Activated naive CD4-positive, alpha-beta T cell (primary cell): Measurements from ENCODE around the gene NOP58.
"Not testable (repeated sequence)": the region's sequence is repeated elsewhere in the genome, so short reads cannot be mapped to it uniquely, and the experiment has no call there.

Experiments
- DNase-seq, 4 experiments: peaks; one replicate each; lab custom pipeline; 2025; lab: John Stamatoyannopoulos, UW

Gene NOP58, protein sequence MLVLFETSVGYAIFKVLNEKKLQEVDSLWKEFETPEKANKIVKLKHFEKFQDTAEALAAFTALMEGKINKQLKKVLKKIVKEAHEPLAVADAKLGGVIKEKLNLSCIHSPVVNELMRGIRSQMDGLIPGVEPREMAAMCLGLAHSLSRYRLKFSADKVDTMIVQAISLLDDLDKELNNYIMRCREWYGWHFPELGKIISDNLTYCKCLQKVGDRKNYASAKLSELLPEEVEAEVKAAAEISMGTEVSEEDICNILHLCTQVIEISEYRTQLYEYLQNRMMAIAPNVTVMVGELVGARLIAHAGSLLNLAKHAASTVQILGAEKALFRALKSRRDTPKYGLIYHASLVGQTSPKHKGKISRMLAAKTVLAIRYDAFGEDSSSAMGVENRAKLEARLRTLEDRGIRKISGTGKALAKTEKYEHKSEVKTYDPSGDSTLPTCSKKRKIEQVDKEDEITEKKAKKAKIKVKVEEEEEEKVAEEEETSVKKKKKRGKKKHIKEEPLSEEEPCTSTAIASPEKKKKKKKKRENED

GRCh38 chr2:202265467-202266277 lies at the start of gene NOP58:
Gene NOP58 (plus strand): TSS chr2:202265763. CDS start chr2:202265942, 179 bp downstream.
- DNase-seq, result peak; percentile 67 to 79 (median 77)

GRCh38 chr2:202221873-202222272 lies 43.7 kb upstream of the NOP58 start:
- no peak for DNase-seq

GRCh38 chr2:202237787-202238233 lies 27.8 kb upstream of the NOP58 start:
- peak in 1 of 4 experiments; percentile 33 for DNase-seq

- DNase-seq, result peak; percentile 65 to 88 (median 80)
These were observed 27.0 kb upstream of the NOP58 start, which contains the start of gene SUMO1 for GRCh38 chr2:202238234-202239197. Gene SUMO1 (minus strand): TSS chr2:202238597. CDS start chr2:202238451, 146 bp downstream.

DNA sequence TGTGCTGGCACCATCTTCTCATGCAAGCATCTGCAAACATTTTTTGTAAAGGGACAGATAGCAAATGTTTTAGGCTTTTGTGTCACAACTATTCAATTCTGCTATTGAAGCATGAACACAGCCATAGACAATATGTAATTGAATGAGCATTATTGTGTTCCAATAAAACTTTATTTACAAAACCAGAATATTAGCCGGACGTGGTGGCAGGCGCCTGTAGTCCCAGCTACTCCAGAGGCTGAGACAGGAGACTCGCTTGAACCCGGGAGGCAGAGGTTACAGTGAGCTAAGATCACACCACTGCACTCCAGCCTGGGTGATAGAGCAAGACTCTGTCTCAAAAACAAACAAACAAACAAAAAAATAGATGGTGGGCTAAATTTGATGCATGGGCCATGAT lies 17.9 kb upstream of the NOP58 start:
- DNase-seq, result not testable (repeated sequence)

DNA sequence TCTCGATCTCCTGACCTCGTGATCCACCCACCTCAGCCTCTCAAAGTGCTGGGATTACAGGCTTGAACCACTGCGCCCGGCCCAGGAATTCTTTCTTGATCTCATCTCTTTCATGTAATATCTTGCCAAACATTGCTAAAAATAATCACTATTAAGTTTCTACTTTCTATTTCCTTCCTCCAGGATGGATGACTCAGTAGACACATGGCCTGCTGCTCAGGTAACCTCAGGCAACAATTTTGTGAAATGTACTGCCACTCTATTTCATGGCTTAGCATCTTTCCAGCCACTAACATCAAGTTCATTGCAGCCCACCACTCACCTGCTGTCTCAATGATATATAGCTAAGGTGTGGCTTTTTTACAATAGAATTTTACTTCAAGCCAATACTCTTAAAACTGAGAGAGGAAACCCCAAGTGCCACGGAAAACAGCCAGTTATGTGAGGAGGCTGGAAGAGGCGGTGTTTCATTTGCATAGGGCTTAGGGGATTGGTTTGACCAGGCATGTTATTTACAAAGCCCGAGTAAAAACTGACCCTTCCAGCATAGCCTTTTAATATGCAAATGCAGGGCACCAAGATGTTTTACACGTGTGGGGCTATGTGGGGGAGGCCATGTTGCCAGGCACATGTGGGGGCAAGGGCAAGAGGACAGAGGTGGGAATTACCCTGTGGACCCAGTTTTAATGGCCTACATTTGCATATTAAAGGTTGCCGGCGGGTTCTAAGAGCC lies 15.9 kb upstream of the NOP58 start:
- no peak for DNase-seq

GRCh38 chr2:202251494-202251893 lies 14.1 kb upstream of the NOP58 start:
- no peak for DNase-seq

DNA sequence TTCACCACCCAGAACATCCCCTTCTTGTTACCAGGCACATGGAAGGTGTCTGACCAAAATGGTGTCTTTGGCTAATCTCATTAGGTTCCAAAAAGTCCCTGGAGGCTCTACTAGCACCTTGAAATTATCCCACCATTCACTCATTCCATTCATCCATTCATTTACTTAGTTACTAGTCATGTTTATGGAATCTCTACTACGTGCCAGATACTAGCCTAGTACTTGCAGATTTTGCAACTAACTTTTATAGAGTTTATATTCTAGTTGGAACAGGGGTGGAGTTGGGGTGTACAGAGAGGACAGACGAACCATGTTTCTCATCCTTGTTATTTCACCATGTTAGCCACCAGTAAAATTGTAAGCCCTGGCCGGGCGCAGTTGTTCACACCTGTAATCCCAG lies 4.0 kb upstream of the NOP58 start:
- no peak for DNase-seq

GRCh38 chr2:202267495-202267894 lies 1.9 kb downstream of the NOP58 start:
- no peak for DNase-seq

- no peak for DNase-seq
These were observed 4.0 kb downstream of the NOP58 start for GRCh38 chr2:202269585-202269984.

DNA sequence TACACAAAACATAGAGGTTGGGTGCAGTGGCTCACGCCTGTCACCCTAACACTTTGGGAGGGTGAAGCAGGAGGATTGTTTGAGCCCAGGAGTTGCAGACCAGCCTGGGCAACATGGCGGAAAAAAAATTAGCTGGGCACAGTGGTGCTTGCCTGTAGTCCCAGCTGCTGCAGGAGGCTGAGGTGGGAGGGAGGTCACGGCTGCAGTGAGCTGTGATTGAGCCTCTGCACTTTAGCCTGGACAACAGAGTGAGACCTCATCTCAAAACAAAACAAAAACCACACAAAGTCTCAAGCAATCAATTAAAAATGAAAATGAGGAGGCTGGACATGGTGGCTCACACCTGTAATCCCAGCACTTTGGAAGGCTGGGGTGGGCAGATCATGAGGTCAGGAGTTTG lies 4.9 kb downstream of the NOP58 start:
- DNase-seq, result no peak

DNA sequence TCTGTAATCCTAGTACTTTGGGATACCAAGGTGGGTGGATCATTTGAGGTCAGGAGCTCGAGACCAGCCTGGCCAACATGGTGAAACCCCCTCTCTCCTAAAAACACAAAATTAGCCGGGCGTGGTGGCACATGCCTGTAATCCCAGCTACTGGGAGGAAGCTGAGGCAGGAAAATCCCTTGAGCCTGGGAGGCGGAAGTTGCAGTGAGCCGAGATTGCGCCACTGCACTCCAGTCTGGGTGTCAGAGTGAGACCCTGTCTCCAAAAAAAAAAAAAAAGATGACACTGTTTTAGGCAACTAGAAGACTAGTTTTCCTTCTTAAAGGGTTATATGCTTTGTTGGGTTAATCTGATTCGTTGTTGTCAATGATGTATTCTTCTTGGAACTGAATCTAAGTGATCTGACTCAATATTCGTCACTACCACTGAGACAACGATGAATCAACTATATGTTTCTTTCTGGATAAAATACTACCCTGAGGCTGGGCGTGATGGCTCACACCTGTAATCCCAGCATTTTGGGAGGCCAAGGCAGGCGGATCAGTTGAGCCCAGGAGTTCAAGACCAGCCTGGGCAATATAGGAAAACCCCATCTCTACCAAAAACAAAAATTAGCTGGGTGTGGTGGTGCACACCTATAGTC lies 10.6 kb downstream of the NOP58 start:
- DNase-seq, result not testable (repeated sequence)

DNA sequence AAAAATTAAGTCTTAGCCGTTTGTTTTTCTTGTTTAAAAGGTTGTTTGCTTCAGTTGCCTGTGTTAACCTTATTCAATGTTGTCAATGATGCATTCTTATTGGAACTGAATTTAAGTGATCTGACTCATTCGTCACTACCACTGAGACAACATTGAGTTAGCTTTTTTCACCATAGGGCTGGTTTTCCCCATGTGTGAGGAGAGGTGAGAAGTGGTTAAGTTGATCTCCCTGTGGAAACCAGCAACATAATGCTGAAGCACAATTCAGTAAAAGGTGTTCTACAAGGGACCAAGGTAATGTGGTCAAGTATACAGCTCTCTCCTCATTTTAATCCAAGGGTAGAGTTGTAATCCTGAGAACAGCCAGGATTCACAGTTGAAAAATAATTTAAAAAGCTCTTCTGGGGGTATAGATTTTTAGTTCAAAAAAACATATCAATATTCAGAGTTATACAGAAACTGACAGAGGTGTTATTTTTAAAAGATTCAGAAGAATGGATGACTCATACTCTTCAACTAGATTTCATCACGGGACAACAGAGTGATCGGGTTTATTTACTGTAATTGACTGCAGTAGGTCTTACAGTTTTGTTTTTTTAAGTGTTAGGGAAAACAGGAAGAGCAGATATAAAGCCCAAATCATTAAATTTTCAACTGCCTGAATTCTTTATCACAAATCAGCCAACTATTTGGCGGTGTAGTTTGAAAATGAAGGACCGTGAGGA lies 12.6 kb downstream of the NOP58 start:
- DNase-seq, result no peak

- no peak for DNase-seq
These were observed 13.4 kb downstream of the NOP58 start for GRCh38 chr2:202278944-202279343.

GRCh38 chr2:202286595-202286994 lies 21.0 kb downstream of the NOP58 start:
- no peak for DNase-seq

DNA sequence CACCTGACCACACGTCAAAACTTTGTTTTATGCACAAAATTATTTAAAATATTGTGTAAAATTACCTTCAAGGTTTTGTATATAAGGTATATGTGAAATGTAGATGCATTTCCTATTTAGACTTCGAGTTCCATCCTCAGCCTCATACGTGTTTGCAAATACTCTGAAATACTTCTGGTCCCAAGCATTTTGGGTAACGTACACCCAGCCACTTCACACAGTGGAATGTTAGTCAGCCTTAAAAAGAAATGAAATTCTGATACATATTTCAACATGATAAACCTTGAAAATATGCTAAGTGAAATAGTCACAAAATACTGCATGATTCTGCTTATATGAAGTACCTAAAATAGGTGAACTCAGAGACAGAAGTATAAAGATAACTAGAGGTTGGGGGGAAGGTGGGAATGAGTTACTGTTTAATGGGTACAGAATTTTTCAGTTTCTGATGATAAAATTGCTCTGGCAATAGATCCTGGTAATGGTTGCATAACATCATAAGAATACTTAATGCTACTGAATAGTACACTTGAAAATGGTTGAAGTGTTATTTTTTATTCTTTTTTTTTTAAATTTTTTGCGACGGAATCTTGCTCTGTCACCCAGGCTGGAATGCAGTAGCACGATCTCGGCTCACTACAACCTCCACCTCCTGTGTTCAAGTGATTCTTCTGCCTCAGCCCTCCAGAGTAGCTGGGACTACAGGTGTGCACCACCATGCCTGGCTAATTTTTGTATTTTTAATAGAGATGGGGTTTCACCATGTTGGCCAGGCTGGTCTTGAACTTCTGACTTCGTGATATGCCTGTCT lies 24.0 kb downstream of the NOP58 start:
- no peak for DNase-seq

DNA sequence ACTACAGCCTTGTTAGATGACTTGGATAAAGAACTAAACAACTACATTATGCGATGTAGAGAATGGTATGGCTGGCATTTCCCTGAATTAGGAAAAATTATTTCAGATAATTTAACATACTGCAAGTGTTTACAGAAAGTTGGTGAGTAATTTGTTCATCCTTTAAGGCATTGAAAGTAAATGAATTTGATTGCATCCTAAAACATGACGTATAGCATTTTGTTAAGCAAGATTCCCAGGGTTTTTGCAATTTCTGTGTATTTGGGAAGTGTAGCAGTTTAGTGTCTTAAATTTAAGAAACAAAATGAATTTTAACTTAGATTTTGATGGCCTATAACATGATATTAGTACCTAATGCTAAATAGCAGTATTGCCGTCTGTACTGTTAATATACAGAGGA lies 24.8 kb downstream of the NOP58 start:
- DNase-seq, result no peak

DNA sequence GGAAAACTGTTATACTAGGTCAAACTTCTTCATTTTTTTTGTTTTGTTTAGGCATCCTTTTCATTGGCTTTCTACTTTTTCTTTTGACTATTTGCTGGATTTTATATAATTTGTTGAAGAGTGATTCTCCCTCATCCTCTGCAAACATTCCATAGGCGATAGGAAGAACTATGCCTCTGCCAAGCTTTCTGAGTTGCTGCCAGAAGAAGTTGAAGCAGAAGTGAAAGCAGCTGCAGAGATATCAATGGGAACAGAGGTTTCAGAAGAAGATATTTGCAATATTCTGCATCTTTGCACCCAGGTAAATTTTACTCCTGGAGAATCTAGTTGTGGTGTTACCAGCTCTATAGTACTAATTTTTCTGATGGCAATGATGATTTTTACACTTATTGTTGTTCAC lies 25.4 kb downstream of the NOP58 start:
- no peak for DNase-seq

DNA sequence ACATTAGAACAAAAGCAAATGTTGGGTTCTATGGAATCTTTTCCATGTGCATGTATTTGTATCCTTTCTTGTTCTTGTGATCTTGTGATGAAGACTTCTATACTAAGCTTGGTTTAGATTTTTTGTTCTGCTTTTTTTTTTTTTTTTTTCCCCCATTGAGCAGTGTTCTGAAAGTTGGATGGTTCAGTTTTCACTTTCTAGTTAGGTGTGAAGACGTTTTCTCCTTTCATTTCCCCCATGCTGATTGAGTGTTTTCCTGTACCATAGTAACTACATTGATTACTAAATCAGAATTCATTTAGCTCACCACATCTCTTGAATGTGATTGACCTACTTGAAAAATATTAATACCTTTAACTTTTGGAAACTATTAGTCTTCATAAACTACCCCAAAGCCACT lies 34.1 kb downstream of the NOP58 start:
- DNase-seq, result no peak
